GM12878 (cell line): ENCODE measurements around the gene PRR7. TPM values are rescaled to one million over a fixed set of nuclear protein-coding genes. Genes with fewer than 3 reads are reported as not detected.

Source experiments
- ATAC-seq: fragments of 200-7000 bp; cut with Tn5 transposase; 3 replicates; pipeline ENCODE4 v1.9.1; 2020; ENCODE audit warnings: mild to moderate bottlenecking, moderate library complexity
- BruUV-seq: library from RNA; stranded (reverse); fragments of 400-500 nt; replicated peaks from 2 replicates; lab custom pipeline; 2021; lab: Mats Ljungman, UMichigan
- CTCF ChIA-PET: fragments of 300-600 bp; sonication (Branson Sonifier 250); formaldehyde crosslinking; extraction: SDS; loops from one replicate; lab custom pipeline; 2021; ENCODE audit warnings: inconsistent platforms; lab: Yijun Ruan, JAX
- POLR2A ChIA-PET: fragments of 350-600 bp; formaldehyde crosslinking; extraction: SDS; loops from one replicate; lab custom pipeline; 2021; ENCODE audit warnings: inconsistent platforms; lab: Charles Lee
- RAD21 ChIA-PET: fragments of 300-600 bp; sonication (Branson Sonifier 250); formaldehyde crosslinking; loops from one replicate; lab custom pipeline; 2023; ENCODE audit warnings: antibody characterized with exemption; ENCODE audit not compliant: unreplicated experiment; lab: Charles Lee
- SMC1A ChIA-PET: fragments of 300-600 bp; sonication (Branson Sonifier 250); formaldehyde crosslinking; loops from one replicate; lab custom pipeline; 2023; ENCODE audit not compliant: unreplicated experiment, uncharacterized antibody; lab: Charles Lee
- DNase-seq: peaks from one replicate; pipeline ENCODE4 v3.0.0-alpha.2; 2011; ENCODE audit warnings: low read depth, low spot score
- FAIRE-seq: peaks from 3 replicates; lab custom pipeline; 2011; peaks lifted over from hg19 to GRCh38; lab: Jason Lieb, UNC
- H2AFZ ChIP-seq: 2 replicates; pipeline ENCODE4 v1.6.0; 2011; ENCODE audit warnings: low read depth, low read length, control low read depth; ENCODE audit not compliant: control insufficient read depth
- H3K27ac ChIP-seq: 2 replicates; pipeline ENCODE4 v1.5.1; 2011; ENCODE audit warnings: control low read depth; ENCODE audit not compliant: control insufficient read depth, insufficient read depth
- H3K27me3 ChIP-seq, 2 experiments: replicated peaks in 1 of 2; 2 replicates each; pipeline versions ENCODE4 v1.6.0 to v1.6.1; 2011; ENCODE audit warnings: low read length in 1 of 2; ENCODE audit not compliant: control insufficient read depth in 2 of 2, insufficient read depth in 2 of 2
- H3K36me3 ChIP-seq, 2 experiments: 2 replicates each; pipeline ENCODE4 v1.5.1; 2011; ENCODE audit warnings: low read length in 1 of 2; ENCODE audit not compliant: control insufficient read depth in 2 of 2, insufficient read depth in 2 of 2
- H3K4me1 ChIP-seq: 2 replicates; pipeline ENCODE4 v1.6.1; 2011; ENCODE audit warnings: mild to moderate bottlenecking, low read length, moderate library complexity, mixed read lengths; ENCODE audit not compliant: control insufficient read depth, insufficient read depth
- H3K4me2 ChIP-seq: 2 replicates; pipeline ENCODE4 v1.6.0; 2011; ENCODE audit warnings: control low read depth; ENCODE audit not compliant: control insufficient read depth, insufficient read depth
- H3K4me3 ChIP-seq: fragments of 200-600 bp; sonication (generic); 2 replicates; pipeline ENCODE4 v1.5.1; 2016
- H3K79me2 ChIP-seq: 2 replicates; pipeline ENCODE4 v1.6.0; 2011; ENCODE audit warnings: low read length; ENCODE audit not compliant: control insufficient read depth, insufficient read depth
- H3K9ac ChIP-seq: 2 replicates; pipeline ENCODE4 v1.8.0; 2011; ENCODE audit warnings: low read length, control low read depth, mixed read lengths; ENCODE audit not compliant: control insufficient read depth, insufficient read depth
- H3K9me3 ChIP-seq: replicated peaks from 3 replicates; pipeline ENCODE4 v1.5.1; 2011; ENCODE audit warnings: mild to moderate bottlenecking, low read length; ENCODE audit not compliant: control insufficient read depth, insufficient read depth
- H4K20me1 ChIP-seq: 2 replicates; pipeline ENCODE4 v1.6.0; 2011; ENCODE audit not compliant: control insufficient read depth, insufficient read depth
- CHD2 ChIP-seq: IDR thresholded peaks from 2 replicates; pipeline ENCODE4 v1.6.1; 2011; ENCODE audit warnings: low read depth, low read length, improper control_type of control experiment, borderline replicate concordance
- CREB1 ChIP-seq: IDR thresholded peaks from 2 replicates; pipeline ENCODE4 v1.6.1; 2012; ENCODE audit warnings: low read depth, mild to moderate bottlenecking, inconsistent platforms
- ETV6 ChIP-seq, 2 experiments: fragments of 450-650 bp in 1 of 2; IDR thresholded peaks in 1 of 2; conservative IDR thresholded peaks in 1 of 2; 2 replicates each; pipeline ENCODE4 v1.6.1; 2014; ENCODE audit warnings: antibody characterized with exemption in 1 of 2, borderline replicate concordance in 1 of 2, low read depth in 1 of 2, mild to moderate bottlenecking in 1 of 2, moderate library complexity in 1 of 2
- NR2C2 ChIP-seq: IDR thresholded peaks from 2 replicates; pipeline ENCODE4 v1.6.1; 2011; ENCODE audit warnings: borderline replicate concordance, low read depth; ENCODE audit not compliant: control insufficient read depth, insufficient read length
- POLR2AphosphoS5 ChIP-seq: IDR thresholded peaks from 2 replicates; pipeline ENCODE4 v1.6.1; 2011; ENCODE audit warnings: mild to moderate bottlenecking, low read length, inconsistent platforms
- RUNX3 ChIP-seq: IDR thresholded peaks from 2 replicates; pipeline ENCODE4 v1.6.1; 2012; ENCODE audit warnings: low read length, inconsistent platforms
- ZNF207 ChIP-seq: fragments of 450-650 bp; IDR thresholded peaks from 2 replicates; pipeline ENCODE4 v1.6.1; 2014; ENCODE audit warnings: antibody characterized with exemption, mild to moderate bottlenecking, borderline replicate concordance
- WGBS: methylation state at CpG from one replicate; pipeline ENCODE4 v1.1.6; 2016; ENCODE audit warnings: low lambda C conversion rate; ENCODE audit not compliant: insufficient replicate concordance, insufficient coverage; ENCODE audit errors: missing lambda C conversion rate; 5-methylcytosine and 5-hydroxymethylcytosine counted together
- in situ Hi-C: fragments of 300-500 bp; cut with MboI; formaldehyde crosslinking; loops from 9 replicates; pipeline ENCODE4 v1.14.3; 2018; ENCODE audit warnings: mixed read lengths
- intact Hi-C: fragments of 100-400 bp; cut with micrococcal nuclease; formaldehyde crosslinking; loops from one replicate; pipeline ENCODE4 v1.14.2; 2022; ENCODE audit not compliant: unreplicated experiment
- polyA plus RNA-seq, 11 experiments: library from polyadenylated mRNA; depleted of rRNA in 4 of 11; unstranded in 6 of 11; stranded (reverse) in 5 of 11; fragments of >200 nt; fragmentation: Nextera tagmentation in 4 of 11; fragmentation: Illumina TruSeq in 1 of 11; extraction: Ambion mirVana in 4 of 11; extraction: Trizol in 1 of 11; gene quantifications; 1 replicate in 1 of 11; 2 replicates in 10 of 11; pipeline versions ENCODE4 v1.2.1 to v1.2.3, GENCODE V29; 2011 to 2016; ENCODE audit warnings: inconsistent platforms in 2 of 11, missing spikeins in 2 of 11, low read depth in 1 of 11
- total RNA-seq, 4 experiments: library from RNA; depleted of rRNA in 3 of 4; stranded (reverse); fragments of >200 nt in 3 of 4; fragmentation: Illumina TruSeq in 1 of 4; extraction: Trizol in 1 of 4; gene quantifications; 2 replicates each; pipeline versions ENCODE4 v1.2.1 to v1.2.3, GENCODE V29; 2013 to 2021

The PRR7 gene
- total and polyA plus RNA-seq, 10 of the 15 experiments (the other 5 are each of a cell fraction or from before 2014, with no cell fraction given), result 0.09 to 18.8 (median 4.6) TPM; not detected in 2

DNA sequence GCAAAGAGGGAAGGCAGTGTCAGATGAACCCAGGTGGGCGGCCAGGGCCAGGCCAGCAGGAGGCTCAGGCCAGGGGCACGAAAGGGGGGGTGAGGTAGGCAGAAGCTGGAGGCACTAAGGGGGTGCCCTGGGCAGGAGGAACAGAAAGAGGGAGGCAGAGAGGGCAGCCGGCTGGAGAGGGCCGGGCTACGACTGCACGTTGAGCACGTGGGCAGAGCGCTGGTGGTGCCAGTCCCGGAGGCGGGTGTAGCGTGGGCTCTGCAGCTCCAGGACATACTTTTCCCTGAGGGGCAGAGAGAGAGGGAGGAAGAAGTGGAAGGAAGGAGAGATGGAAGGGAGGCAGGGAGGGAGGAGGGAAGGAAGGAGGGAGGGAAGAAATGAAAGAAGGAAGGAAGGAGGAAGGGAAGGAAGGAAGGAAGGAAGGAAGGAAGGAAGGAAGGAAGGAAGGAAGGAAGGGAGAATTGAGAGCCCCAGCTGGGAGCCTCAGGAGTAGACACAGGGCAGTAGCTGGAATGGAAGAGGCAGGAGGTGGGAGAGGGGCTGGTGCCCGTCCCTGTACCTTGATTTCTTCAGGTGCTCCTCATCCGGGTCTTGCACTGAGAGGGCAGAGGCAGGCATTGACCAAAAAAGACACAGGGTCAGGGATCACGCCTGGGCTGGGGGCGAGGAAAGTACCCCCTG is 43.8 kb downstream of the PRR7 start:
- CTCF ChIA-PET, result no interaction called here

GRCh38 chr5:177490992-177491391 is 44.4 kb downstream of the PRR7 start:
- H2AFZ ChIP-seq, result no peak overlapping the region
- intact Hi-C loops (no loop called here), in situ Hi-C loops (no loop called here)
- no peak overlapping the region for H3K4me3 ChIP-seq
- H3K79me2 ChIP-seq, result peaks cover 2% of the 10 kb centered on the region; the same call in 1 of the 2 replicates
- H3K9me3 ChIP-seq, result no peaks in the 10 kb centered on the region
- H3K27me3 ChIP-seq, result no peaks in the 10 kb centered on the region
- 86% methylated on average over 7 of the region's 16 CpGs for WGBS
- CTCF ChIA-PET, result no interaction called here
- no peak overlapping the region for H3K27ac ChIP-seq
- H3K9ac ChIP-seq, result no peak overlapping the region
- no peak for DNase-seq
- POLR2A ChIA-PET, result no interaction called here
- no peak for ATAC-seq
- no TSS peak for BruUV-seq
- SMC1A ChIA-PET, result no interaction called here
- RAD21 ChIA-PET, result no interaction called here
- no peak overlapping the region for H3K4me2 ChIP-seq
- peaks cover 0 to 6% of the 10 kb centered on the region in 2 experiments; a peak in 2 of 4 replicates for H3K36me3 ChIP-seq
- no peak for TF ChIP-seq NR2C2
- no peak for TF ChIP-seq ZNF207
- no peak for TF ChIP-seq CHD2
- TF ChIP-seq POLR2AphosphoS5, result no peak
- TF ChIP-seq CREB1, result no peak
- no peaks in the 10 kb centered on the region for H4K20me1 ChIP-seq
- peaks cover 21% of the 10 kb centered on the region for H3K4me1 ChIP-seq
- no peak for FAIRE-seq

More for the DNA sequence above, 43.8 kb downstream of the PRR7 start:
- Histone ChIP-seq H3K4me2 (no peak overlapping the region), H3K4me1 (peaks cover 16% of the 10 kb centered on the region), H3K27me3 (no peaks in the 10 kb centered on the region), H3K4me3 (no peak overlapping the region), H3K27ac (no peak overlapping the region), H2AFZ (no peak overlapping the region), H3K9me3 (no peaks in the 10 kb centered on the region), H3K9ac (no peak overlapping the region), H3K79me2 (no peaks in the 10 kb centered on the region), H3K36me3 (peaks cover 0 to 6% of the 10 kb centered on the region in 2 experiments; a peak in 2 of 4 replicates), H4K20me1 (no peaks in the 10 kb centered on the region)
- ChIA-PET RAD21 (no interaction called here), SMC1A (no interaction called here), POLR2A (no interaction called here)
- ATAC-seq (no peak), DNase-seq (no peak), FAIRE-seq (no peak)
- WGBS, result 63% methylated on average over 15 of the region's 15 CpGs
- TF ChIP-seq RUNX3, result no peak
- peak in 1 of 2 experiments; percentile 54; a peak in 2 of 4 replicates for TF ChIP-seq ETV6 (conservative IDR thresholded peaks at IDR 0.05 in 1 of 2, IDR thresholded peaks at IDR 0.05 in 1 of 2; ENCODE audit: borderline replicate concordance in 1 of 2, low read depth in 1 of 2)
- no TSS peak for BruUV-seq
- intact Hi-C loops, result no loop called here
- in situ Hi-C loops, result no loop called here
